SU-DHL-6 (cell line): ENCODE data around the gene ORC6.

ENCODE experiments used
- CTCF ChIP-seq: fragments of 200-600 bp; sonication (generic); IDR thresholded peaks from one replicate; pipeline ENCODE4 v1.5.1; 2017; ENCODE audit warnings: antibody characterized with exemption, mild to moderate bottlenecking, low read length, moderate library complexity; ENCODE audit not compliant: insufficient read depth, poor library complexity, severe bottlenecking
- EZH2phosphoT487 ChIP-seq: fragments of 200-600 bp; sonication (generic), shearing (Covaris generic); conservative IDR thresholded peaks from 2 replicates; pipeline ENCODE4 v1.6.1; 2018; ENCODE audit warnings: mild to moderate bottlenecking, antibody characterized with exemption, low read length, moderate library complexity, mixed read lengths

GRCh38 chr16:46727630-46728029, 38.2 kb downstream of the ORC6 start:
- TF ChIP-seq EZH2phosphoT487 (no peak), CTCF (no peak)
